ENCODE measurements around the gene ZGRF1.
"Not testable (repeated sequence)": the region's sequence is repeated elsewhere in the genome, so short reads cannot be mapped to it uniquely, and the experiment has no call there.

Gene ZGRF1, protein sequence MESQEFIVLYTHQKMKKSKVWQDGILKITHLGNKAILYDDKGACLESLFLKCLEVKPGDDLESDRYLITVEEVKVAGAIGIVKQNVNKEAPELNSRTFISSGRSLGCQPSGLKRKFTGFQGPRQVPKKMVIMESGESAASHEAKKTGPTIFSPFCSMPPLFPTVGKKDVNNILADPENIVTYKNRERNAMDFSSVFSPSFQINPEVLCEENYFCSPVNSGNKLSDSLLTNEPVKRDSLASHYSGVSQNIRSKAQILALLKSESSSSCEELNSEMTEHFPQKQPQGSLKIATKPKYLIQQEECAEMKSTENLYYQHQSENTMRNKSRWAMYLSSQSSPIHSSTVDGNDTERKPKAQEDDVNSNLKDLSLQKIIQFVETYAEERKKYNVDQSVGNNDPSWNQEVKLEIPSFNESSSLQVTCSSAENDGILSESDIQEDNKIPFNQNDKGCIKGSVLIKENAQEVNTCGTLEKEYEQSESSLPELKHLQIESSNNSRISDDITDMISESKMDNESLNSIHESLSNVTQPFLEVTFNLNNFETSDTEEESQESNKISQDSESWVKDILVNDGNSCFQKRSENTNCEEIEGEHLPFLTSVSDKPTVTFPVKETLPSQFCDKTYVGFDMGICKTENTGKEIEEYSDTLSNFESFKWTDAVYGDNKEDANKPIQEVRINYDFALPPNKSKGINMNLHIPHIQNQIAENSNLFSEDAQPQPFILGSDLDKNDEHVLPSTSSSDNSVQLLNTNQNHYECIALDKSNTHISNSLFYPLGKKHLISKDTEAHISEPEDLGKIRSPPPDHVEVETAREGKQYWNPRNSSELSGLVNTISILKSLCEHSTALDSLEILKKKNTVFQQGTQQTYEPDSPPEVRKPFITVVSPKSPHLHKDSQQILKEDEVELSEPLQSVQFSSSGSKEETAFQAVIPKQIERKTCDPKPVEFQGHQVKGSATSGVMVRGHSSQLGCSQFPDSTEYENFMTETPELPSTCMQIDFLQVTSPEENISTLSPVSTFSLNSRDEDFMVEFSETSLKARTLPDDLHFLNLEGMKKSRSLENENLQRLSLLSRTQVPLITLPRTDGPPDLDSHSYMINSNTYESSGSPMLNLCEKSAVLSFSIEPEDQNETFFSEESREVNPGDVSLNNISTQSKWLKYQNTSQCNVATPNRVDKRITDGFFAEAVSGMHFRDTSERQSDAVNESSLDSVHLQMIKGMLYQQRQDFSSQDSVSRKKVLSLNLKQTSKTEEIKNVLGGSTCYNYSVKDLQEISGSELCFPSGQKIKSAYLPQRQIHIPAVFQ (N-terminal part only)

DNA sequence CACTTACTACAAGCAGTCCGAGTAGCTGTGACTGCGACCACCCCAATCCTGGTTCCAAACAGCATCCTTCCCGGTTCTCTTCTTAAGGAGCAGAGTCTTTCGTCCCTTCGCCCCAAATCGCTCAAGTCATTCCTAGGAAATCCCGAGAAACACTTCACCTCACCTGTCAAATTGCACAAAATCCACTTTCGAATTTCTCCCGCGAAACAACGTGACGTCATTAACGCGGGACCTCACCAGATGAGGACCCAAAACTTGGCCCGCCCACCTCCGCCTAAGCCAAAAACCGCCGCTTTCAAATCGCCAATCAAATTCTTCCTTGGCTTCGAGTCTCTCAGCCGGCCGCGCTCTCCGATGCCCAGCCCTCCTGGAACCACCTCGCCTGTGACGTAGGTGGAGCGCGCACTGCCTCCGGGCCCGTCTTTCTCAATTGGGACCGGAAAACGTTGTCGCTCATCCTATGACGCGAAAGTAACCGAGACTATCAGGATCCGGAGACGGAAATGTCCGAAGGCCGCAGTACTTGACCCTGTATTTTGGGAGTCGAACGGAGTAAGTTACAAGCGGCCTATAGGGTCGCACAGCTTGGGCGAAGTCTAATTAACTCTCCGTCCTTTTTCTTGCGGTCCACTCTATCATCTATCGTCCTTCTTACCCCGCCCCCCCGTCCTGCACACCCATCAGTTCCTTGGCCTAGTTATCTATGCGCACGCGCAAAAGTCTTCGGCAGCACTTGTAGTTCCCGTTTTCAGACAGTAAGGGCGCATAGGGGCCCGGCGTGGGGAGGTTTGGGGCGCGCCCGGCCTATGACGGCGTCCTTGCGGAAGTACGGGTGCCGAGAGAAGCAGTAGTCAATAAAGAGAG, at the start of gene ZGRF1, which contains the start of gene LARP7:
TSS of gene ZGRF1 (minus strand) at position 222 of the 864 bp plus-strand sequence. CDS start 3,733 bp downstream, outside the sequence.
TSS of gene LARP7 (plus strand) at position 456 of the 864 bp plus-strand sequence. CDS start 7,527 bp downstream, outside the sequence.
- peak; percentile 99 for DNase-seq (ENCODE audit: low spot score)

DNA sequence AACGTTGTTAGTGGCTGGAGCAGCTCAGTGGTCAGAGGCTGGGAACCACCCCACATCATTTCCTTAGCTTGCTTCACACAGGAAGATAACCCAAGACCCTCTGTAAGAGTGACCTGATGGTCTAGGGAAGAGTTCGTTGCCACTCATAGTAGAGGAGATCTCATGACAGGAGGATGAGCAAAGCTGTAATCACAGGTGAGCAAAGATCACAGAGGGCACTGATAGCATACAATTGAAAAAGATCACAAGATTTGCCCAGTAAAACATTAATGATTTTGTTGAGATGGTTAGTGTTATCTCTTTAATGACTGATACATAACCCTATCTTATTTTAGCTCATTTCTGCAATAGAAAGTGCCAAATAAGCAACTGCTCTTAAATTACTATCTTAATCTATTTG, 44.3 kb upstream of the ZGRF1 start:
- no peak for DNase-seq (ENCODE audit: low spot score)

- no peak for DNase-seq (ENCODE audit: low spot score)
These were observed 40.9 kb upstream of the ZGRF1 start for GRCh38 chr4:112677519-112678091.

DNA sequence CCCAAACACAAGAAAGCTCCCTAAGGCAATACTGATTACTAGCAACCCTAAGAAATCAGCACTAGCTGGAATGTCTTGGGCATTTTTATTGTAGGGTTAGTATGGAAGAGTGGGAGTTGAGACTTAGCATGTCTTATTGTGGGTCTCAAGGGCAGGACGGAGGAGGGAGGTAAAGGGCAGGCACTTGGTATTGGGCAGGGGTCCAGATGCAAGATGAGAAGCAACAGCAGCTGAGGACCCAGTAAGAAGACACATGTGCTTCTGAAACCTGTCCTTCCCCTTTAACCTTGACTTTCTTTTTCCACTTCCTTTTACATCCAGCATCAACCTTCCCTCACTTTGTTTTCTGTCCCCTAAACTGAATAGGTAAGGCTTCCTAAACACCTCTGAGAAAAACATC, 37.7 kb upstream of the ZGRF1 start:
- DNase-seq (ENCODE audit: low spot score), result no peak

DNA sequence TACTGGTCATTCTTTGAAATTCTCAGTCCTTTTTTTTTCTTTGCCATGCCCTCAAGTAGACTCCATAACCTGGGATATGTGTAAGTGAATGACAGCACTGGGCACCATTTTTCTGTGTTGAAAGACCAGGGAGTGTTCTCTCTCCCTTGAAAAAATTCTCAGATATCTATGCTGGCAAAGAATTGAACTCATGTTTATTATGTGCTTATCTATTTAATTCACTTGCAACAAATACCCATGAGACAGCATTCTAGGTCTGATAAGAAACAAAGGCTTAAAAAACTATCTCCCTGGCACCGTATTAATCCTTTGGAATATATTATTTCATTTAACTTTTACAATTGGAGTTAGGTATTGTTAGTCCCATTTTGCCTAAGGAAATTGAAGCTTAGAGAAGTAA, 37.0 kb upstream of the ZGRF1 start:
- DNase-seq (ENCODE audit: low spot score), result no peak

- DNase-seq (ENCODE audit: low spot score), result no peak
These were observed 36.4 kb upstream of the ZGRF1 start for GRCh38 chr4:112673076-112673475.

DNA sequence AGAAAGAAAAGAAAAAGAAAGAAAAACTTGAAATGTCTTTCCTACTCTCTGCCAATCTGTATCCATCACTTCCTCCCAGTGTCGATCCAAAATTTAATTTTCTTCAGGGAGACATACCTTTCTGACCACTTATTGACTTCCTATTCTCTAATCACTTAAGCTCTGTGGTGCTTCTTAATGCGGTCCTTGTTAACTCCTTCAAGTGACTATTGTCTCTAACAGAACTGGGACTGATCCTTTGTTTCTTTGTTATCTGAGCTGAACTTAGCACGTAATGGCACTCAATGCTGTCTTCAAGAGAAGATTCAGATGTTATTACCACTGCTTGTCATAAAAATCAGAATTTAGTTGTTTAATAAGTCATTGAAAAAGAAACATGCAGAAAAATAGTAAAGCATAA, 31.4 kb upstream of the ZGRF1 start:
- DNase-seq (ENCODE audit: low spot score), result no peak

GRCh38 chr4:112664611-112665010, 27.9 kb upstream of the ZGRF1 start:
- DNase-seq (ENCODE audit: low spot score), result no peak

GRCh38 chr4:112656115-112656514, 19.4 kb upstream of the ZGRF1 start:
- DNase-seq (ENCODE audit: low spot score), result not testable (repeated sequence)

GRCh38 chr4:112655270-112655669, 18.6 kb upstream of the ZGRF1 start:
- DNase-seq (ENCODE audit: low spot score), result no peak

DNA sequence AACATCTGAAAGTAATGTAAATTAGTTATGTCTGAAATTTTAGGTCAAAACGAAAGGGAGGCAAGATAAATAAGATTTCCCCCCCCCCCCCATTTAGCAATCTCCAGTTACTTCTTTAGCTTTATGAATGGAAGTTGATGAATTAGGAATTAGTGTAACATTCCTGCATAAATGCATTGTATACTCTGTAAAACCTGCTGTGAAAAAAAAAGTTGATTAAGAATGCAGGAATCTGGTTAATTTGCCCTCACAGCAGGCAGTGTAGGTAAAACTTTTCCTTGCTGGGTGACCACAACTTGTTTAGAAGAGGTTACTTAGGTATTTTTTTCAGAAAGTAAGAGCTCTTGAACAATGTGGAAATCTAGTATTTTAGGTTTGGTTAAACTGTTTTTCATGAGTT, 15.5 kb upstream of the ZGRF1 start:
- no peak for DNase-seq (ENCODE audit: low spot score)

- no peak for DNase-seq (ENCODE audit: low spot score)
These were observed 14.9 kb upstream of the ZGRF1 start for GRCh38 chr4:112651641-112652040.

DNA sequence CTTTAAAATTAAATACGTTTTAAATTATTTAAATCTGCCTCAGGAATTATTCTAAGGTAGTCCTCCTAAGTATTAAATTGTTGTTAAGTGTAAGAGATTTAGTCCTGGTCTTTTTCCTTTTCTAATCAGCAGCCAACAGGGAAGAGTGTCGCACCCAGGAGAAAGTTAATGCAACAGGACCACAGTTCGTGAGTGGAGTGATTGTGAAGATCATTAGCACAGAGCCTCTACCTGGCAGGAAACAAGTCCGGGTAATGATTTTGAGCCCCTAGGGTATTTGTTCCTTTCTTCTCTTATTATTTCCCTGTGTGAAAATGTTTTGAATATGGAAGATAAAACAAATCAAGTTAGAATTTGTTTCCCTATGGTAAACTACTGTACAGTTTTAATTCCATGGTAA, 13.6 kb upstream of the ZGRF1 start:
- DNase-seq (ENCODE audit: low spot score), result no peak

GRCh38 chr4:112649055-112649408, 12.3 kb upstream of the ZGRF1 start:
- no peak for DNase-seq (ENCODE audit: low spot score)

DNA sequence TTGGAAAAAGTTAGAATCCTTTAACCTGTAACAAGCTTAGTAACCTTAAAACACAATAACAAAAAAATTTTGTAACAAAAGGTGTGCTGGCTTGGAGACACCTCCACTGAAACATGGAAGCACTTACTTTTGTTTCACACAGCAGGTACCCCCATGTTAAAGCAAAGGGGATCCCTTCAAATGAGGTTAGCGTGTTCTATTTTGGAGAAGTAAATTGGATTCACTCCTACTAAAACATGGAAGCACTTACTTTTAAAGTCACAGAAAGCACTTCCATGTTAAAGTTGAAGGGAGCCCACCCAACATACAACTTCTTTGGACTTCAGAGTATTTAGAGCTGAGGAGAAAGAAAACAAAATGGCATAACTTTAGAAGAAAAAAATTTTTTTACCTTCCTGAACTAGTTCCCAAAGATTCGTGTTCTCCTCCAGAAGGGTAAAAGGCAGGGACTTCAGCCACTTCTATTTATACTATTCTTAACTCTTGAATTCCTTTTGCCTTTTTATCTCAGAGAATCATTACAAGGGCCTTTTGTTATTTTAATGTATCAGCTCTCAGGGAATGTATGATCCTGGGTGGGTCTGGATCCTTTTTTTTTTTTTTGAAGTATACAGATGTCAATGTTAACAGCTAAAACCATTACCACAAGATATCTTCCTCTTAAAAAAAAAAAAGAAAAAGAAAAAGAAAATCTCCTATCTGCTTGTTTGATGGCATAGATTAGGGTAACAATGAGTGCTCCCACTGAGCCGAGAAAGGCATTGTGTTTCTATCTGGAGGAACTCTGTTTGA, 11.8 kb upstream of the ZGRF1 start:
- no peak for DNase-seq (ENCODE audit: low spot score)

GRCh38 chr4:112647785-112648184, 11.1 kb upstream of the ZGRF1 start:
- no peak for DNase-seq (ENCODE audit: low spot score)

DNA sequence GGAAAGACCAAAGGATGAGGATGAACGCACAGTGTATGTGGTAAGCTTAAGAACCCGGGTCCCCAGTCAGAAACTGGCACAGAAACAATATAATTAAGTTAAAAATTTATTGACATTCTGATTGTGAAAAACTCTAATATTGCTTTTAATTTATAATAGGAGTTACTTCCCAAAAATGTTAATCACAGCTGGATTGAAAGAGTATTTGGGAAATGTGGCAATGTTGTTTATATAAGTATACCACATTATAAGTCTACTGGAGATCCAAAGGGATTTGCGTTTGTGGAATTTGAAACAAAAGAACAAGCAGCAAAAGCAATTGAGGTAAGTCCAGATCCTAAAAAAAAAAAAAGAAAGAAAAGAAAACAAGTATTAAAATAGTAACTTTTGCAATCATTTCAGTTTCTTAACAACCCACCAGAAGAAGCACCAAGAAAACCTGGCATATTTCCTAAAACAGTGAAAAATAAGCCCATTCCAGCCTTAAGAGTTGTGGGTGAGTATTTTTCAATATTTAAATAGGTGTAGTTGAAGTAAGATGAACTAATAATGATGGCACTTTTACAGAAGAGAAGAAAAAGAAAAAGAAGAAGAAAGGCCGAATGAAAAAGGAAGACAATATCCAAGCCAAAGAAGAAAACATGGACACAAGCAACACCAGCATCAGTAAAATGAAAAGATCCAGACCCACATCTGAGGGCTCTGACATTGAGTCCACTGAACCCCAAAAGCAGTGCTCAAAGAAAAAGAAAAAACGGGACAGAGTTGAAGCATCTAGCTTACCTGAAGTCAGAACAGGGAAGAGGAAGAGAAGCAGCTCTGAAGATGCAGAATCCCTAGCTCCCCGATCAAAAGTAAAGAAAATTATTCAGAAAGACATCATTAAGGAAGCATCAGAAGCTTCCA, 10.2 kb upstream of the ZGRF1 start:
- DNase-seq (ENCODE audit: low spot score), result no peak

DNA sequence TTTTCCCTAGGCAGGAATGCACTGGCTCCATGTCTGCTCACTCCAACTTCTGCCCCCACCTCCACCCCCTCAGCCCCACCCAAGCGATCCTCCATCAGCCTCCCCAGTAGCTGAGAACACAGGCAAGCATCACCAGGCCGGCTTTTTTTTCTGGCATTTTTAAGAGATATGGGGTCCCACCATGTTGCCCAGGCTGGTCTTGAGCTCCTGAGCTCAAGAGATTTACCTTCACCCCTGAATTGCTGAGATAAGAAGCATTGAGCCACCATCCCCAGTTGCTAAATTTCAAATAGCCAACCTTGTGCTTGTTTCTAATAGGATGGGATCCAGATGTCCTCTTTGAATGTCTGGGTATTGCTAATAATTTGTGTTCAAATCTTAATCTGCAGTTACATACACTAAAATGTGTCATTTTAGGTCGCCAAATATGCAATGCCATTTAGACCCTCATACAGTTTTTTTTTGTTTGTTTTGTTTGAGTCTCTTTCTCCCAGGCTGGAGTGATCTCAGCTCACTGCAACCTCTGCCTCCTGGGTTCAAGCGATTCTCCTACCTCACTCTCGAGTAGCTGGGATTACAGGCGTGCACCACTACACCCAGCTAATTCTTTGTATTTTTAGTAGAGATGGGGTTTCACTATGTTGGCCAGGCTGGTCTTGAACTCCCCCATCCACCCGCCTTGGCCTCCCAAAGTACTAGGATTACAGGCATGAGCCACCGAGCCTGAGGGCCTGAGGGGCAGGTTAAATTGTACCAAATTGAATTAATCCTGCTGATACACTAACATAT, 9.0 kb upstream of the ZGRF1 start:
- DNase-seq (ENCODE audit: low spot score), result no peak
